Measurements from ENCODE around the gene ANKFY1.

Gene ANKFY1

GRCh38 chr17:4118015-4118743 lies 145.6 kb downstream of the ANKFY1 start:
- DNase-seq (ENCODE audit: low read depth in 2 of 2) = no peak

- DNase-seq (ENCODE audit: low read depth in 2 of 2) = no peak
Measured at GRCh38 chr17:4116516-4116915, 147.3 kb downstream of the ANKFY1 start.

Data from stimulated activated CD8-positive, alpha-beta memory T cell treated with anti-CD3 and anti-CD28 coated beads, Interleukin-15, amount 100 ng/mL, for 48 hours (primary cell).